Measurements from ENCODE around the gene MCF2L.

Gene MCF2L

GRCh38 chr13:113135281-113135760 is 166.3 kb downstream of the MCF2L start:
- DNase-seq, result no peak
- peaks cover 3% of the 10 kb centered on the region for H3K27me3 ChIP-seq (replicated peaks)
- TF ChIP-seq CTCF (IDR thresholded peaks at IDR 0.05; ENCODE audit: low read depth, low read length, missing control alignments), result no peak
- in situ Hi-C loops (cut with HindIII; ENCODE audit: low pct_ligation_motif_present, low sequenced_read_pairs), result no loop called here
- H3K27ac ChIP-seq, result no peak overlapping the region
- no peaks in the 10 kb centered on the region for H3K36me3 ChIP-seq (replicated peaks)
- no peak overlapping the region for H3K4me3 ChIP-seq (ENCODE audit: low read depth, low read length)

- in situ Hi-C loops (cut with HindIII; ENCODE audit: low pct_ligation_motif_present, low sequenced_read_pairs), result no loop called here
- TF ChIP-seq CTCF (IDR thresholded peaks at IDR 0.05; ENCODE audit: low read depth, low read length, missing control alignments), result no peak
These were observed 168.8 kb downstream of the MCF2L start for GRCh38 chr13:113137691-113138298.

GRCh38 chr13:113138792-113139551 is 170.0 kb downstream of the MCF2L start:
- H3K4me3 ChIP-seq (ENCODE audit: low read depth, low read length), result no peak overlapping the region
- no peaks in the 10 kb centered on the region for H3K36me3 ChIP-seq (replicated peaks)
- H3K27ac ChIP-seq, result no peak overlapping the region
- peaks cover 1% of the 10 kb centered on the region for H3K27me3 ChIP-seq (replicated peaks)
- DNase-seq, result no peak
- TF ChIP-seq CTCF (IDR thresholded peaks at IDR 0.05; ENCODE audit: low read depth, low read length, missing control alignments), result no peak
- in situ Hi-C loops (cut with HindIII; ENCODE audit: low pct_ligation_motif_present, low sequenced_read_pairs), result no loop called here

More at GRCh38 chr13:113137691-113138298, 168.8 kb downstream of the MCF2L start:
- no peak overlapping the region for H3K27ac ChIP-seq
- no peaks in the 10 kb centered on the region for H3K27me3 ChIP-seq (replicated peaks)
- no peak overlapping the region for H3K4me3 ChIP-seq (ENCODE audit: low read depth, low read length)
- no peaks in the 10 kb centered on the region for H3K36me3 ChIP-seq (replicated peaks)
- DNase-seq, result no peak

GRCh38 chr13:113139577-113139976 is 170.6 kb downstream of the MCF2L start:
- Histone ChIP-seq H3K27ac (no peak overlapping the region), H3K36me3 (replicated peaks) (no peaks in the 10 kb centered on the region), H3K4me3 (ENCODE audit: low read depth, low read length) (no peak overlapping the region), H3K27me3 (replicated peaks) (peaks cover 4% of the 10 kb centered on the region)
- in situ Hi-C loops (cut with HindIII; ENCODE audit: low pct_ligation_motif_present, low sequenced_read_pairs), result no loop called here
- no peak for DNase-seq
- TF ChIP-seq CTCF (IDR thresholded peaks at IDR 0.05; ENCODE audit: low read depth, low read length, missing control alignments), result no peak

- in situ Hi-C loops (cut with HindIII; ENCODE audit: low pct_ligation_motif_present, low sequenced_read_pairs), result no loop called here
- no peak overlapping the region for H3K27ac ChIP-seq
- H3K27me3 ChIP-seq (replicated peaks), result peaks cover 4% of the 10 kb centered on the region
- H3K36me3 ChIP-seq (replicated peaks), result no peaks in the 10 kb centered on the region
- H3K4me3 ChIP-seq (ENCODE audit: low read depth, low read length), result no peak overlapping the region
- no peak for TF ChIP-seq CTCF (IDR thresholded peaks at IDR 0.05; ENCODE audit: low read depth, low read length, missing control alignments)
- no peak for DNase-seq
These were observed 171.9 kb downstream of the MCF2L start for GRCh38 chr13:113140677-113141600.

All from brain microvascular endothelial cell (primary cell).